Lung (tissue), 12 donors: Measurements from ENCODE around the gene CCDC92. TPM values are rescaled to one million over a fixed set of nuclear protein-coding genes. Genes with fewer than 3 reads are reported as not detected.

Experiments
- ATAC-seq: fragments of 200-7000 bp; cut with Tn5 transposase; one replicate; pipeline ENCODE4 v1.9.1; 2020; ENCODE audit warnings: moderate number of reproducible peaks; ENCODE audit not compliant: insufficient read depth, low FRiP score
- DNase-seq, 3 donors: peaks; one replicate each; pipeline ENCODE4 v3.0.0-alpha.2; 2013 to 2017
- H3K27ac ChIP-seq, 2 donors: one replicate each; pipeline ENCODE4 v1.5.1; 2013; ENCODE audit warnings: mild to moderate bottlenecking in 2 of 2, moderate library complexity in 2 of 2, control low read depth in 1 of 2, inconsistent platforms in 1 of 2, low read depth in 1 of 2, low read length in 1 of 2
- H3K27me3 ChIP-seq, 3 donors: one replicate each; pipeline ENCODE4 v1.5.1; 2013; ENCODE audit warnings: low read length in 2 of 3; ENCODE audit not compliant: control insufficient read depth in 3 of 3, insufficient read depth in 3 of 3
- H3K36me3 ChIP-seq, 4 donors: one replicate each; pipeline ENCODE4 v1.5.1; 2013; ENCODE audit warnings: low read length in 4 of 4, mild to moderate bottlenecking in 1 of 4, moderate library complexity in 1 of 4; ENCODE audit not compliant: control insufficient read depth in 4 of 4, insufficient read depth in 4 of 4
- H3K4me1 ChIP-seq, 5 donors: one replicate each; pipeline ENCODE4 v1.5.1; 2013; ENCODE audit warnings: low read length in 5 of 5, mild to moderate bottlenecking in 2 of 5, moderate library complexity in 1 of 5; ENCODE audit not compliant: control insufficient read depth in 5 of 5, insufficient read depth in 5 of 5
- H3K4me3 ChIP-seq: one replicate; pipeline ENCODE4 v1.5.1; 2013; ENCODE audit warnings: mild to moderate bottlenecking, control low read depth, moderate library complexity
- H3K9ac ChIP-seq, 2 donors: one replicate each; pipeline ENCODE4 v1.5.1; 2013; ENCODE audit warnings: low read length in 2 of 2, control low read depth in 1 of 2; ENCODE audit not compliant: insufficient read depth in 1 of 2
- H3K9me3 ChIP-seq, 4 donors: one replicate each; pipeline ENCODE4 v1.5.1; 2013; ENCODE audit warnings: low read length in 3 of 4, mild to moderate bottlenecking in 1 of 4, moderate library complexity in 1 of 4; ENCODE audit not compliant: control insufficient read depth in 4 of 4, insufficient read depth in 3 of 4
- WGBS, 2 donors: extraction: QIAGEN DNeasy Blood & Tissue Kit; methylation state at CpG; one replicate each; pipeline ENCODE4 v1.1.7; 2013; 5-methylcytosine and 5-hydroxymethylcytosine counted together
- polyA plus RNA-seq, 2 donors: library from polyadenylated mRNA; stranded (reverse); fragments of 200-250 nt; gene quantifications; one replicate each; pipeline ENCODE4 v1.2.1, GENCODE V29; 2013
- total RNA-seq, 2 donors: library from RNA; depleted of rRNA in 1 of 2; stranded (reverse); fragments of >200 nt in 1 of 2; gene quantifications; one replicate each; pipeline ENCODE4 v1.2.1, GENCODE V29; 2014 to 2021
- TF ChIP-seq, protein P1 (sequence below): IDR thresholded peaks from 2 replicates; pipeline ENCODE4 v1.5.1; 2012; ENCODE audit warnings: mild to moderate bottlenecking; ENCODE audit errors: control extremely low read depth, extremely low read depth
- donor health status: control.
- donor health status: control.
- donor health status: Bipolar disorder and iron deficiency.
- donor health status: healthy.
- donor health status: DM: yes; HTN: yes; CAD: no.

The CCDC92 gene
- total and polyA plus RNA-seq, 4 donors = 17.7 to 55.5 (median 34.8) TPM

DNA sequence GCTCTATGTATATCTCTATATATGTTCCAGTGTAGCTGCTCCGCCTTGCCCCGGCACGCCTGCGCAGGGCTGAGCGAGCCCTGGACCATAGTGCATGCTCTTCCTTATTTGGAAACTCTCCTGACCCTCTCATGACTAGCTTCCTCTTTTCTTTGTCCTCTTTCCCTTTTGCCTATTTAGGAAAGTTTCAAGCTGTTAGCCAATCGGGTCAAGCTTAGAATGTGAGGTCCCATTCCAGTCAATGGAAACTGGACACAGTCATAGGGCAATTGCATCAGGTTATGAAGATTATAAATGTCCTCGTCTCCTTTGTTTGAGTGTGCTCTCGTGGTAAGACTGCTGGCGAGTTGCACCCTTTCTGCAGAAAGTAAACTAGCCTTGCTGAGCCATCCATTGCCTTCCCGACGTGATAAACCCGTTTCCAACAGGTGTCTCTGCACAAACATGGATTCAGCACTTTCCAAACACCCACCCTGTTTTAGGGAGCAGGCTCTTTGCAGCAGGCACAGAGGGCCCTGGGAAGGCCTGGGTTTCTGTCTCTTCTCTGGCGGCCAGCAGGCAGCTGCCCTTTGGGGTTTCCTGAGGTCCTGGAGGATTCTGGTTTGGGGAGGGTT, 30.9 kb downstream of the CCDC92 start:
- TF ChIP-seq, protein P1, sequence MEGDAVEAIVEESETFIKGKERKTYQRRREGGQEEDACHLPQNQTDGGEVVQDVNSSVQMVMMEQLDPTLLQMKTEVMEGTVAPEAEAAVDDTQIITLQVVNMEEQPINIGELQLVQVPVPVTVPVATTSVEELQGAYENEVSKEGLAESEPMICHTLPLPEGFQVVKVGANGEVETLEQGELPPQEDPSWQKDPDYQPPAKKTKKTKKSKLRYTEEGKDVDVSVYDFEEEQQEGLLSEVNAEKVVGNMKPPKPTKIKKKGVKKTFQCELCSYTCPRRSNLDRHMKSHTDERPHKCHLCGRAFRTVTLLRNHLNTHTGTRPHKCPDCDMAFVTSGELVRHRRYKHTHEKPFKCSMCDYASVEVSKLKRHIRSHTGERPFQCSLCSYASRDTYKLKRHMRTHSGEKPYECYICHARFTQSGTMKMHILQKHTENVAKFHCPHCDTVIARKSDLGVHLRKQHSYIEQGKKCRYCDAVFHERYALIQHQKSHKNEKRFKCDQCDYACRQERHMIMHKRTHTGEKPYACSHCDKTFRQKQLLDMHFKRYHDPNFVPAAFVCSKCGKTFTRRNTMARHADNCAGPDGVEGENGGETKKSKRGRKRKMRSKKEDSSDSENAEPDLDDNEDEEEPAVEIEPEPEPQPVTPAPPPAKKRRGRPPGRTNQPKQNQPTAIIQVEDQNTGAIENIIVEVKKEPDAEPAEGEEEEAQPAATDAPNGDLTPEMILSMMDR = no peak
- Histone ChIP-seq H3K27ac (no peak overlapping the region), H3K9ac (no peak overlapping the region), H3K36me3 (peaks cover 2 to 26% (median 12%) of the 10 kb centered on the region in 4 donors), H3K4me1 (peaks cover 0 to 29% (median 8%) of the 10 kb centered on the region in 5 donors), H3K9me3 (peaks cover 0 to 5% (median 1%) of the 10 kb centered on the region in 4 donors), H3K27me3 (no peaks in the 10 kb centered on the region), H3K4me3 (no peak overlapping the region)
- DNase-seq (no peak), ATAC-seq (no peak)
- 77 to 83% methylated on average over 13 of the region's 13 CpGs for WGBS, 2 donors

DNA sequence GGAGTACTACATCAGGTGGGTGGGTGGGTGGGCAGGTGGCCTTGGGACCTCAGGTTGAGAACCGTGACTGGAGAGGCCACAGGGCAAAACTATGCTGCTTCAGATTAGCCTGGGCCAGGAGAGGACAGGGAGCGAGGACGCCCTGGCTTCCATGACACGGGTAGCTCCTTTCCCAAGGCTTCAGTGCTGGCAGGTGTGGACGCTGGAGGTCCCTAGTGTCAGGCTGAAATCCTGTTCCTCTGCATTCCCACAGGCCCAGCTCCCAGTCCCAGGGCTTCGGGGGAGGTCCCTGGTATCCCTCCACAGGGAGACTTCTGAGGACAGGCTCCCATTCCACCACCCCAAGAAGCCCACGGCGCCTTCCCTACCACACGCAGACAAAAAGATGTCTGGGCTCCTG, 31.6 kb downstream of the CCDC92 start:
- 95 to 98% methylated on average over 9 of the region's 9 CpGs for WGBS, 2 donors
- Histone ChIP-seq H3K36me3 (peaks cover 2 to 30% (median 15%) of the 10 kb centered on the region in 4 donors), H3K4me3 (no peak overlapping the region), H3K9me3 (peaks cover 0 to 5% (median 1%) of the 10 kb centered on the region in 4 donors), H3K27ac (no peak overlapping the region), H3K4me1 (peaks cover 0 to 25% (median 8%) of the 10 kb centered on the region in 5 donors), H3K27me3 (no peaks in the 10 kb centered on the region), H3K9ac (no peak overlapping the region)
- ATAC-seq = no peak
- no peak for DNase-seq
- TF ChIP-seq, protein P1 = no peak

DNA sequence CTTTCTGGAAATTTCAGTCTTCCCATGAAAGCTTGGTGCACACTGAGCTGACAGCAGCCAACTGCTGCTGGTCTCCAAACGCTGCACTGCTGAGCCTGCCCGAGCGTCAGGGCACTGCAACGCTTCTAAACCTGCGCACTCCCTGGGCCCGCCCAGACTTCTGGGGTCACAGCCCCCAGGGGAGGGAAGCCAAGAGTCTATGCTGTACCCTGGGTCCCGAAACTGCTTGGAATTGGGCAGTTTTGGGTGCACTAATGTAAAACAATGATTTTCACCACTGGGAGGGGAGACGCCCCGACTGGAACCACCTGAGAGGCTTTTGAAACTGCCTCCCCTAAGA, 32.0 kb downstream of the CCDC92 start:
- Histone ChIP-seq H3K36me3 (peaks cover 2 to 32% (median 15%) of the 10 kb centered on the region in 4 donors), H3K27me3 (no peaks in the 10 kb centered on the region), H3K27ac (no peak overlapping the region), H3K9me3 (peaks cover 0 to 5% (median 1%) of the 10 kb centered on the region in 4 donors), H3K9ac (no peak overlapping the region), H3K4me1 (peaks cover 0 to 25% (median 7%) of the 10 kb centered on the region in 5 donors), H3K4me3 (no peak overlapping the region)
- 96 to 99% methylated on average over 9 of the region's 9 CpGs for WGBS, 2 donors
- TF ChIP-seq, protein P1 = no peak
- ATAC-seq = no peak
- no peak for DNase-seq
